Breast epithelium (tissue), 4 donors: ENCODE results near the gene ATP2B3. TPM values are rescaled to one million over a fixed set of nuclear protein-coding genes. Genes with fewer than 3 reads are reported as not detected.
A peak's percentile ranks its signal among the peaks of the same experiment; 100 is the strongest.

ENCODE experiments used
- DNase-seq, 2 donors: peaks; one replicate each; pipeline ENCODE4 v3.0.0-alpha.2; 2019; ENCODE audit warnings: low spot score in 2 of 2
- H3K27ac ChIP-seq, 2 donors: fragments of 200-600 bp; sonication (generic) in 1 of 2; one replicate each; pipeline ENCODE4 v1.5.1; 2016 to 2019; ENCODE audit warnings: mild to moderate bottlenecking in 1 of 2
- H3K27me3 ChIP-seq, 2 donors: fragments of 200-600 bp; sonication (generic) in 1 of 2; one replicate each; pipeline versions ENCODE4 v1.5.1 to v1.6.0; 2017 to 2019; ENCODE audit warnings: control low read depth in 1 of 2, mild to moderate bottlenecking in 1 of 2
- H3K36me3 ChIP-seq: fragments of 200-600 bp; one replicate; pipeline ENCODE4 v1.5.1; 2019
- H3K4me1 ChIP-seq, 2 donors: fragments of 200-600 bp; sonication (generic); one replicate each; pipeline ENCODE4 v1.5.1; 2016 to 2019; ENCODE audit warnings: control low read depth in 1 of 2
- H3K4me3 ChIP-seq, 3 donors: fragments of 200-600 bp; sonication (generic); 1 replicate in 2 of 3; 2 replicates in 1 of 3; pipeline ENCODE4 v1.5.1; 2016 to 2019; ENCODE audit warnings: mild to moderate bottlenecking in 3 of 3, moderate library complexity in 2 of 3
- H3K9me3 ChIP-seq, 2 donors: fragments of 200-600 bp; sonication (generic) in 1 of 2; one replicate each; pipeline ENCODE4 v1.5.1; 2016 to 2019; ENCODE audit warnings: control low read depth in 1 of 2
- POLR2A ChIP-seq: fragments of 450-650 bp; IDR thresholded peaks from one replicate; pipeline ENCODE4 v1.6.1; 2016; ENCODE audit warnings: antibody characterized with exemption, mild to moderate bottlenecking, moderate library complexity
- POLR2AphosphoS5 ChIP-seq, 3 donors: sonication (generic); formaldehyde crosslinking; IDR thresholded peaks; one replicate each; pipeline ENCODE4 v1.6.1; 2017; ENCODE audit warnings: antibody characterized with exemption in 3 of 3
- intact Hi-C: fragments of 100-400 bp; cut with DNase I; formaldehyde crosslinking; loops from one replicate; pipeline ENCODE4 v1.15.1; 2023; ENCODE audit warnings: low total_unique reads
- total RNA-seq, 3 donors: library from RNA; depleted of rRNA; stranded (reverse); fragments of >200 nt; gene quantifications; one replicate each; pipeline ENCODE4 v1.1.0, GENCODE V29; 2016
- TF ChIP-seq, protein P1 (sequence below), 3 donors: fragments of 450-650 bp; IDR thresholded peaks; one replicate each; pipeline ENCODE4 v1.5.1; 2016 to 2017; ENCODE audit warnings: antibody characterized with exemption in 3 of 3, mild to moderate bottlenecking in 3 of 3, moderate library complexity in 3 of 3

The ATP2B3 gene
- total RNA-seq, 3 donors from 2014 or later = not detected

DNA sequence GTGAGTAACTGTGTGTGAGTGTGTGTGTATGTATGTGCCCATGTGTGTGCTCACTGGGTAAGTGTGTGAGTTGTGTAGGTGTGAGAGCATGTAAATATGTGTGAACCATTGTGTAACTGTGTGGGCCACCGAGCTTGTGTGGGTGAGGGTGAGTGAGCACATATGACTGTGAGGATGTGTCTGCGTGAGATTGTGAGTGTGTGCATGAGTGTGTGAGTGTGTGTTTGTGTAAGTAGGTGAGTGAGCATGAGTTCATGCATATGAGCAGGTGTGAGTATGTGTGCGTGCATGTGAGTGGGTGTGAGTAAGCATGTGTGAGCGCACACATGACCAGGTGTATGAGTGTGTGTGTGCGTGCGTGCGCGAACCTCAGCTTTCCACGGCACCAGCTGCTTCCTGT is 1.4 kb upstream of the ATP2B3 start:
- H3K4me1 ChIP-seq = no peaks in the 10 kb centered on the region
- no peak overlapping the region for H3K27ac ChIP-seq
- TF ChIP-seq, protein P1, sequence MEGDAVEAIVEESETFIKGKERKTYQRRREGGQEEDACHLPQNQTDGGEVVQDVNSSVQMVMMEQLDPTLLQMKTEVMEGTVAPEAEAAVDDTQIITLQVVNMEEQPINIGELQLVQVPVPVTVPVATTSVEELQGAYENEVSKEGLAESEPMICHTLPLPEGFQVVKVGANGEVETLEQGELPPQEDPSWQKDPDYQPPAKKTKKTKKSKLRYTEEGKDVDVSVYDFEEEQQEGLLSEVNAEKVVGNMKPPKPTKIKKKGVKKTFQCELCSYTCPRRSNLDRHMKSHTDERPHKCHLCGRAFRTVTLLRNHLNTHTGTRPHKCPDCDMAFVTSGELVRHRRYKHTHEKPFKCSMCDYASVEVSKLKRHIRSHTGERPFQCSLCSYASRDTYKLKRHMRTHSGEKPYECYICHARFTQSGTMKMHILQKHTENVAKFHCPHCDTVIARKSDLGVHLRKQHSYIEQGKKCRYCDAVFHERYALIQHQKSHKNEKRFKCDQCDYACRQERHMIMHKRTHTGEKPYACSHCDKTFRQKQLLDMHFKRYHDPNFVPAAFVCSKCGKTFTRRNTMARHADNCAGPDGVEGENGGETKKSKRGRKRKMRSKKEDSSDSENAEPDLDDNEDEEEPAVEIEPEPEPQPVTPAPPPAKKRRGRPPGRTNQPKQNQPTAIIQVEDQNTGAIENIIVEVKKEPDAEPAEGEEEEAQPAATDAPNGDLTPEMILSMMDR (IDR thresholded peaks at IDR 0.05) = no peak
- no peak for TF ChIP-seq POLR2A
- TF ChIP-seq POLR2AphosphoS5 (IDR thresholded peaks at IDR 0.05) = no peak
- intact Hi-C loops = no loop called here
- peaks cover 0 to 78% of the 10 kb centered on the region in 2 donors for H3K27me3 ChIP-seq
- no peak for DNase-seq
- H3K36me3 ChIP-seq = no peaks in the 10 kb centered on the region
- H3K9me3 ChIP-seq = no peaks in the 10 kb centered on the region
- H3K4me3 ChIP-seq = no peak overlapping the region

DNA sequence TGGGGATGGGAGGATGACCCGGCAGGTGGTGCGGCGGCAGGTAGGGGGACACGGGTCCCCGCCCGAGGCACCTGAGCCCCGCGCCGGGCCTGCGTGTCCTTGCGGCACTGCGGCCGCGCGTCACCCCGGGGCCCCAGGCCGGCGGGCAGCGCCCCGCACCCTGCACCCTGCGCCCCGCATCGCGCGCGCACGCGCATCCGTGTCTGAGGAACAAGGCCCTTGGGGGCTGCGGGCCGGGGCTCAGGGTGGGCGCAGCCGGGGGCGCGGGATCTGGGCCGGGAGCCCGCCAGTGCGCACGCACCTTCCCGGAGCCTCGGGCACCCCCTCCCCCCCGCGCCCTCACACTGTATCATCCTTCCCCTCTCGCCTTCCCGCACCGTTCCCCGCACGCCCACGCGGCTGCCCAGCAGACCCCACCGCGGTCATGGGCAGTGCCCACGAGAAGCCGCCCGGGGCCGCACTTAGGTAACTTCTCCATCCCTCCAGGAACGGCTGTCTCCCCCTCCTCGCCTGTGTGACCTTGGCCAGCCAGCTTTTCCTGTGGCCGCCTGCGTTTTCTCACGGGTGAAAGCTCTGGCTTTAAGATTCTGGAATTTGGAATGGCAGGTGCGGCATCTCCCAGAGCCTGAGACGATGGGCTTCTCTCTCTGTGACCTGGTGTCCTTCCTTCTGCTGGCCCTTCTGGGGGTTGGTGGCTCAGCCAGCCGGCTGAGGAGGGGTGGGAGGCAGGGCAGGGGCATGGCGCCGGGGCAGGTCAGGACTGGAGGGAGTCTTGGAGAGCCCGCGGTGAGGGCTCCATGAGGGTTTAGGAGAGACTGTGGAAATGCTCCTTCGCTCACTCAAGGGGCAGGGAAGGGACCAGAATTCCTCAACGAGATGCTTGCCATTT is 748 bp downstream of the ATP2B3 start:
- peaks cover 0 to 86% of the 10 kb centered on the region in 2 donors for H3K27me3 ChIP-seq
- no peaks in the 10 kb centered on the region for H3K9me3 ChIP-seq
- no peaks in the 10 kb centered on the region for H3K4me1 ChIP-seq
- intact Hi-C loops = no loop called here
- H3K36me3 ChIP-seq = no peaks in the 10 kb centered on the region
- H3K4me3 ChIP-seq = peak overlapping the region in 1 of 3 donors; percentile 28
- no peak for TF ChIP-seq POLR2AphosphoS5 (IDR thresholded peaks at IDR 0.05)
- TF ChIP-seq, protein P1 (IDR thresholded peaks at IDR 0.05) = no peak
- TF ChIP-seq POLR2A = no peak
- no peak overlapping the region for H3K27ac ChIP-seq
- DNase-seq = no peak

DNA sequence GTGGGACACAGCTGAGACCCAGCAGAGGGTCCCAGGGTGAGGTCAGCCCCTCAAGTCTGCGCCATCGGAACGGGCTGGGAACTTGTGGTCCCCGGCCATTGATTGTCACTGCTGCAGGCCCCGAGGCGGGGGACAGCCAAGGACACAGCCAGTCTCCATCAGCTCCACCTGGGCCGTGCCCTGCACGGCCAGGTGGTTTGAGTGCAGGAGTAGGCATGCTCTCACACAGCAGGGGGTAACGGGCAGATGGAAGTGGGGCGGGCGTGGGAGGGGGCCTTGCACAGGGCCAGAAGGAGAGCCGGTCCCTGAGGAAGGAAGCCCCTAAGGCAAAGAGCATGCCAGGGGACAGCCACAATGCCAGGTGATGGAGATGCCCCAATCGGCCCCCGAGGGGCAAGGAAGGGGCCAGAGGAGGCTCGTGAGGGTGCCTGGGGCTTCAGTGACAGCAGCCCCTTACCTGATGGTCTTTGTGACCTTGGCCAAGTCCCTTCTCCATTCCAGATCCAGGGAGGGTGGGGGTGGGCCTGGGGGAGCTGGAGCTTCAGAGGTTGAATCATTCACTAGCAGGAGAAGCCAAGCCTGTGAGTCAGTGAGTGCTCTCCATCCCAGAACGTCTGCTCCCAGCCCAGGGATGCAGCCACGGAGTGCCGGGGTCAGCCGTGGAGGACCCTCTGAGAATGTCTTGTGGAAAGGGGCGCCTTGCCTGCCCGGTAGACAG is 2.3 kb downstream of the ATP2B3 start:
- H3K27me3 ChIP-seq = peaks cover 0 to 84% of the 10 kb centered on the region in 2 donors
- intact Hi-C loops = no loop called here
- TF ChIP-seq POLR2AphosphoS5 (IDR thresholded peaks at IDR 0.05) (no peak), POLR2A (no peak)
- TF ChIP-seq, protein P1 (IDR thresholded peaks at IDR 0.05) = no peak
- H3K36me3 ChIP-seq = no peaks in the 10 kb centered on the region
- no peak overlapping the region for H3K27ac ChIP-seq
- H3K4me1 ChIP-seq = no peaks in the 10 kb centered on the region
- no peaks in the 10 kb centered on the region for H3K9me3 ChIP-seq
- DNase-seq = no peak
- no peak overlapping the region for H3K4me3 ChIP-seq

DNA sequence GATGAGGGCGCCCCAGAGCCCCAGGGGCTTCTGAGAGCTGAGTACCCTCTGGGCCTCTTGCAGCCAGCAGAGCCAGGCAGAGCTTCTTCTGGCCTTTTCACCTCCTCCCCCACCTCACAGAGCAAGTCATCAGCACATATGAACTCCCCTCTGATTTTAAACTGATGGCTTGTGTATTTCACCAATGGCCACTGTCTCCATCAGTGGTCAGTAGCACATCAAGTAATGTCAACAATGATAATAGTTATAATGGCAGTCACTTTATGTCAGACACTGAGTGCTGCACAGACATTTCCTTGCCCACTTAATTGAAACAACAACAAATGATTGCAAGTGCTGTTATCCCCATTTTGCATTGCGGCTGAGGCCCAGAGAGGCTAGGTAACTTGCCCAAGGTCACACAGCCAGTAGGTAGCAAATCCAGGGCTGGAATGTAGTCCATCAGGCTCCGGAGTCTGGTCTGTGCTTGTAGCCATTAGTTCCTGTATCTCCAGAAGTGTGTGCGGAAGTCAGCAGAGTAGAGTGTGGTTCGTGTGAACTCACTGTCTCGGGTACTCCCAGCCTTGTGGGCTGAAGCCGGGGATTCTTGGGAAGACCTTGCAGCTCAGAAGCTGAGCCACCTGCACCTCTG is 3.0 kb downstream of the ATP2B3 start:
- DNase-seq = no peak
- no peaks in the 10 kb centered on the region for H3K4me1 ChIP-seq
- TF ChIP-seq, protein P1 (IDR thresholded peaks at IDR 0.05) = no peak
- TF ChIP-seq POLR2AphosphoS5 (IDR thresholded peaks at IDR 0.05) = no peak
- TF ChIP-seq POLR2A = no peak
- H3K9me3 ChIP-seq = no peaks in the 10 kb centered on the region
- peaks cover 0 to 84% of the 10 kb centered on the region in 2 donors for H3K27me3 ChIP-seq
- intact Hi-C loops = no loop called here
- H3K36me3 ChIP-seq = no peaks in the 10 kb centered on the region
- H3K4me3 ChIP-seq = no peak overlapping the region
- H3K27ac ChIP-seq = no peak overlapping the region
